ENCODE results near the gene ERBB2. TPM values are rescaled to one million over a fixed set of nuclear protein-coding genes. Genes with fewer than 3 reads are reported as not detected.
"Not testable (repeated sequence)": the region's sequence is repeated elsewhere in the genome, so short reads cannot be mapped to it uniquely, and the experiment has no call there.

ERBB2 gene
- total RNA-seq, 1 donor from 2014 or later: 118 TPM

GRCh38 chr17:39679521-39680192 lies 20.2 kb upstream of the ERBB2 start:
- no peak for ATAC-seq

GRCh38 chr17:39683295-39683939 lies 16.4 kb upstream of the ERBB2 start:
- ATAC-seq: no peak

GRCh38 chr17:39684369-39685192 lies 15.3 kb upstream of the ERBB2 start:
- ATAC-seq: no peak

GRCh38 chr17:39687101-39687545 lies 12.7 kb upstream of the ERBB2 start:
- ATAC-seq: peak; percentile 68

GRCh38 chr17:39687546-39688474 lies 12.1 kb upstream of the ERBB2 start, which contains the start of gene PGAP3:
Gene PGAP3, minus strand, starts transcription at chr17:39688057. Its CDS starts 43 bp downstream, at chr17:39688014.
- ATAC-seq: peak; percentile 82

GRCh38 chr17:39688475-39688835 lies 11.4 kb upstream of the ERBB2 start:
- ATAC-seq: no peak

GRCh38 chr17:39688945-39689344 lies 10.9 kb upstream of the ERBB2 start:
- no peak for ATAC-seq

GRCh38 chr17:39694593-39694992 lies 5.3 kb upstream of the ERBB2 start:
- ATAC-seq: no peak

- ATAC-seq: no peak
Measured at GRCh38 chr17:39695089-39695474, 4.8 kb upstream of the ERBB2 start.

- no peak for ATAC-seq
Measured at GRCh38 chr17:39696731-39697130, 3.1 kb upstream of the ERBB2 start.

GRCh38 chr17:39697961-39698360 lies 1.9 kb upstream of the ERBB2 start:
- ATAC-seq: no peak

- ATAC-seq: not testable (repeated sequence)
Measured at GRCh38 chr17:39699157-39699817, 577 bp upstream of the ERBB2 start.

GRCh38 chr17:39700148-39700987 lies 504 bp downstream of the ERBB2 start:
- peak; percentile 14 for ATAC-seq

GRCh38 chr17:39701012-39701783 lies 1.3 kb downstream of the ERBB2 start:
- peak; percentile 13 for ATAC-seq

- ATAC-seq: no peak
Measured at GRCh38 chr17:39701784-39702422, 2.0 kb downstream of the ERBB2 start.

- ATAC-seq: no peak
Measured at GRCh38 chr17:39702901-39703893, 3.3 kb downstream of the ERBB2 start.

GRCh38 chr17:39703913-39704312 lies 4.0 kb downstream of the ERBB2 start:
- no peak for ATAC-seq

All from esophagus mucosa (tissue), 1 donor.